Skin of body (tissue), 2 donors: ENCODE measurements around the gene BRD9. TPM values are rescaled to one million over a fixed set of nuclear protein-coding genes. Genes with fewer than 3 reads are reported as not detected.

Source experiments
- DNase-seq: peaks from one replicate; lab custom pipeline; 2025; lab: John Stamatoyannopoulos, UW
- total RNA-seq: library from RNA; depleted of rRNA; stranded (reverse); fragments of >200 nt; gene quantifications from one replicate; pipeline ENCODE4 v1.2.3, GENCODE V29; 2014

Gene BRD9
- total RNA-seq, 1 donor from 2014 or later: 33.9 TPM

DNA sequence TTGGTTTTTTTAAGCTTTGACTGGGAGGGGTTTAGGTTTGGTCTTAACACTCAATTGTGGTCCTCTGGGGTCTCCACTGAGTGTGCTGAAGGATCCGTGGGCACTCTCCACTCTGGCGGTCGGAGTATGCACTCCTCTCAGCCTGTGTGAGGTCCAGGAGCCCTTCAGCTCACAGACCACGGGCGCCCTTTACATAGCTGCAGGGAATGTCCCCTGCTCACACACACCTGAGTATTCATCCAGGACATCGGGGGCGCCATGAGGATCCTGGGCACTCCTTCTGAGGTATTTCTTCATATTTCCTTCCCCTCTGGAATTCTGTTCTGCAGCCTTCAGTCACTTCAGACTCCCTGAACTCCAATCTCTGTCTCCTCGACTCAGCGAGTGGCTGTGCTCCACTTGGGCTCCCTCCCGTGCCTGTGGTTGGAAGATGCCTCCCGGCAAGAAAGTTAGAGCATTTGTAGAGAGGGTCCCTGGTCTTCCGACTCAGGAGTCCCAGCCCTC, 12.6 kb upstream of the BRD9 start:
- DNase-seq: no peak

DNA sequence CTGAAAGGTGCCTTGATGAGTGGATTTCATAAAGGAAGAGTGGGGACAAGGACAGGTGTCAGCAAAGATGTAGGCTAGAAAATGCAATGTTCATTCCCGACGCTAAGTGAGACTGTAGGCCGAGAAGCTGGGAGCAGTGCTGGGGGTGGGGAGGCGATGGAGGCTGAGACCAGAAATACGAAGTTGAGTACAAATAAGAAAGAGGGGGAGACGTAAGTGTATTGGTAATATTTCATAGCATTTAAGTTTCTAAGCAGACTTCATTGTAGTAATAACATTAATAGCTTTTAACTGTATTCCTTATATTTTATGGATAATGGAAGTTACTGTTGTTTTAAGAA, 11.1 kb upstream of the BRD9 start:
- DNase-seq: no peak

DNA sequence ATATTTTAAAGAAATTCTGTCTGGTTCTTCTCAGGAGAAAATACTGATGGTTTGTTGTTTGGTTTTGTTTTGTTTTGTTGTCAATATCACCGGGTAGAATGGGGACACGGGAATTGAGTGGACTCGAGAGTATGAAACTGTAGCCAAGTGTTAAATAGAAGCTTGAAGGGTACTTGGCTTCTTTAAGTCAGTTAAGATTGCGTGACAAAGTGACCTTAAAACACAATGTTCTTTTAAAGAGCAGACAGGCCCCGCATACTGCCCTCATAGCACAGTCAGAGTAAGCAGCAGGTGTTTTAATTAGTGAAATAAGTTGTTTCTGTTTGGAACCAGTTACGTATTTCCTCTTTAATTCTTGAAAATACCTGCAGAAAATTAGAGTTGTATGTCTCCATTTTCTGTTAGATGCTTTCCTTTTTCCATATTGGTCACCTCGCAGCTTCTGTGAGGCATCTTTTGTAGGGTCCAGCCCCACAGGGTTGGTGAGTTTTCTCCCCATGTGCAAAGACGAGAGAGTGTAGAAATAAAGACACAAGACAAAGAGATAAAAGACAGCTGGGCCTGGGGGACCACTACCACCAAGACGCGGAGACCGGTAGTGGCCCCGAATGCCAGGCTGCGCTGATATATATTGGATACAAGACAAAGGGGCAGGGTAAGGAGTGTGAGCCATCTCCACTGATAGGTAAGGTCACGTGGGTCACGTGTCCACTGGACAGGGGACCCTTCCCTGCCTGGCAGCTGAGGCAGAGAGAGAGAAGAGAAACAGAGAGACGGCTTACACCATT, 9.7 kb upstream of the BRD9 start:
- no peak for DNase-seq

DNA sequence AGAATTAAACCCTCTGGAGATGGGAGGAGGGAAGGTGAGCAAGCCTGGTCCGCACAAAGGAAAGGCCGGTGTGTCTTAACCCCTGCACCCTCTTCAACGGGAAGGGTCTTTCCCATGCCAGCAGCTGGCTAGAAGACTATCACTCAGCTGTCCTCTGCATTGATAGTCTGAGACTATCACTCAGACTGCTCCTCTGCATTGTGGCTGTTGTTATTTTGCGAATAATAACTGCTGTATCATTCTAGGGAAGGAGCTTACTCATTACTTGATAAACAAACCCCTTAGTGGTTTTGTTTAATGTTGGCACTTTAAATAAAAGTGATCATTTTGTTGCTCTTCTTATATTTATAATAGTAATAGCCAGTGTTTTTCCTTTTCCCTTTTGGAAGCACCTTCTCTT, 8.2 kb upstream of the BRD9 start:
- no peak for DNase-seq

DNA sequence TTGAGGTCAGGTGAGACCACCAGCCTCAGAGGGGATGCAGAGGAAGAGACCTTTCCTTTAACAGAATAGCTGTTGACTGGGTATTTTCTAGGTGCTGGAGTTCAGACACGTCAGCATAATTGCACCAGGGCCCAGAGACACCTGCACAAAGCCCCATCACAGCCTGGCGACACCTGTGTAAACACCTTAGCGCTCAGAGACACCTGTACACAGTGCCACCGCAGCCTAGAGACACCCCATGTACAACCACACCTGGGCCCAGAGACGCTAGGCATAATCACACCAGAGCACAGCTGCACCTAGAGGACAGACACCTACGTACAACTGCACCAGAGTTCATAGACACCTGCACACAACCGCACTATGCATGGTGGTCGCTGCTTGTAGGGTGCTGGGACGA, 1.1 kb upstream of the BRD9 start:
- no peak for DNase-seq

DNA sequence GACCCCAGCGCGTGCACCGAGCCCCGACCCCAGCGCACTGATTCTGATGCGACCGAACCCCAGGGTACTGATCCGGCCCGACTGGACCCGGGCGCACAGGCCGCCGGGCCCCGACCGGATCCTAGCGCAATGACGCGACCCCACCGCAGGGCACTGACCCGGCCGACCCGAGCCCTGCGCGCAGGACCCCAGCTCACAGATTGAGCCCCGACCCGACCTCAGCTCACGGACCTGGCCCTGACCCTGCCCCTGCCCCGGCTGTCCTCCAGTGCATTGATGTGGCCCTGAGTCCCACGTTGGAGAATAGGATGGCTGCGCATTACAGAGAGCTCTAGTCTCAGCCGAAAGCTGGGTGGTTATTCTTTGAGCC, 521 bp upstream of the BRD9 start:
- DNase-seq: no peak

DNA sequence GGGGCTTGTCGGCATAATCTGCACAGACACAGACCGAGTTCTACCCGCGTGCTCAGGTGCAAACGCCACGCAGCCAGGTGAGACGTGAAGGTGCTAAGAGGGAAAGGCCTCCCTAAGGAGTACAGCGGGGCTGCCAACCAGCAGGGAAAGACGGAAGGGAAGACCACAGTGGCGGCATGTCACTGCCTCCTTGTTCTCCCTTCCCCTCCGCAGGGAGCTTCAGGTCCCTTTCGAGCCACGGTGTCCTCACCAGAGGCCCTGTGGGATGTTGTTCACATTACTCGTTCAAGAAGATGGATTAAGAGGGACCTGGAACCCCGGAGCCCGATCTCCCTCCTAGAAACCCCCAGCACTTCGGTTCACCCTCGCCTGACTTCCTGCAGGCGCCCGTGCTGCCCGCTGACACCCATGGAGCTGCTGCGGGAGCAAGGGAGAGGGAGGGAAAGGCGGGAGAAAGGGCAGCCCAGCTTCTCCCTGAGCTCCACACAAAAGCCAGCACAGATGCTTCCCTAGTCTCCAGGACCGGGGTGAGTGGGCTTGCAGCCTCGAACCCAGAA, 686 bp downstream of the BRD9 start:
- DNase-seq: no peak

DNA sequence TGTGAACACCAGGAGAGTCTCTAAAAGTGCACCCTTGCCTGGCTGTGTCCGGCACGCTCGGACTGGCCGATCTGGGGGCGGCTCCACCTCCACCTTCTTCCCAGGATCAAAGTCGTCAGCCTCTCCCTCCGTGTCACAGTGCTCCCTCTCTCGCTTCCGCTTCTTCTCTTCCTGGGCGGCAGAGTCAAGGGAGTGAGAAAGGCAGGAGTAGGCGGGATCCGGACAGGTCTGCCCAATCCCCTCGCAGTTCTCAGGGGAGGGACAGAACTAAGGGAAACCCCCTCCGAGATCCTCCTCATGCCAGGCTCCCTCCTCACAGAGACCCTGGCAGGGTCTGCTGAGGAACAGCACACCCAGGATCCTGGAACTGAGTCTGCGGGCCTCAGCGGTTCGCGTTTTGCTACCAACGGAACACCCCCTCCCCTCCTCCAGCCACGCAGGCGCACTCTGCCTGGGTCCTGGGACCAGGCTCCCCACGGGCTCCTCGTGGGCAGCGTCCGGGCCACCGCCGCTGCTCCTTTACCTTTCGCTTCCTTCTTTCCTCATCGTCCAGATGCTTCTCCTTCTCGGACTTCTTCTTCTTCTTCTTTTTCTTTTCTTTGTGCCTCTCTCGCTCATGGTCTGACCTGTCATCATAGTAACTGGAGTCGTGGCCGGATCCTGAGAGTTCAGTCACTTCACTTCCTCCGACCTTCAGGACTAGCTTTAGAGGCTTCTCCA, 1.3 kb downstream of the BRD9 start:
- no peak for DNase-seq

DNA sequence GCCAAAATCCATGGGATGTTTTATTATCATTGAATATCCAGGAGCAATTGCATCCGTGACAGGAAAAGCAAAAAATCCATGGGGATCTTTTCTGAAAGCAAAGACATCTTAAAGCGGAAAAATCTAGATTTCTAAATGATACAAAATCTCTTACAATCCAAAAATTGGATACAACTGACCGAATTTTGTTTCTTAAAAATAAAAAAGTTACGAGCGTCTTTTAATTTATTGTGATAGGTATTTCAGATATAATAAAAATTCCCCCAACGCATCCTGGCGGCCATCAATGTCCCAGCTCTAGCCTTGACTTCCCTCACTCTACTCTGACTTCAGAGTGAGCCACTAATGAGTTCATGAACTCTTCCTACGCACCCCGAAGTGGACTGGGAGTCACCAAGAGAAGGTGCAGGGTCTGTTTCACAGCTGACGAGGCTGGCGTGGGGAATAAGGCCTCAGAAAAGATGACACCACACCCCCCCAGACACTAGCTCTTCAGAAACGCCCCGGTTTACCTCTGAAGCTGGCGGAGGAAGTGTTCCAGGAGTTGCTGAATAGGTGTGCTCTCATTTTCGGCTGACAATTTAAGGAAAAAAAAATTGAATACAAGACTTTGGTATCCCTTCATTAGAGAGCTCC, 3.4 kb downstream of the BRD9 start:
- DNase-seq: no peak

DNA sequence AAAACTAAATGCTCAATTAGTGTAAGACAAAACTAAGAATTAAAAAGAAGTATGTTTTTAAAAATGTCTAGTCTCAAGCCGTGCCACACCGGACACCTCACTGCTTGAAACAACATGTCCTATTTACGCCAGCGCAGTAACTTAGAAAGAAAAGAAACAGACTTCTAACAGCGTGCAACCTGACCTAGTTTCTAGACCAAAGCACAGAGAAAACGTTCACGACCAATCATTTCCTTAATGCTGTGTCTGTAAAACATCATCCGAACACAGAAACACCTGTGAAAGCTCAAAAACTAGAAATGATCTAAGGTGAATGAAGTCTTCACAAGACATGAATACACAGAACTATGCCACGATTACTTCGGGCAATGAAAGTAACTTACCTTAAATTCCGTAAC, 4.0 kb downstream of the BRD9 start:
- no peak for DNase-seq

DNA sequence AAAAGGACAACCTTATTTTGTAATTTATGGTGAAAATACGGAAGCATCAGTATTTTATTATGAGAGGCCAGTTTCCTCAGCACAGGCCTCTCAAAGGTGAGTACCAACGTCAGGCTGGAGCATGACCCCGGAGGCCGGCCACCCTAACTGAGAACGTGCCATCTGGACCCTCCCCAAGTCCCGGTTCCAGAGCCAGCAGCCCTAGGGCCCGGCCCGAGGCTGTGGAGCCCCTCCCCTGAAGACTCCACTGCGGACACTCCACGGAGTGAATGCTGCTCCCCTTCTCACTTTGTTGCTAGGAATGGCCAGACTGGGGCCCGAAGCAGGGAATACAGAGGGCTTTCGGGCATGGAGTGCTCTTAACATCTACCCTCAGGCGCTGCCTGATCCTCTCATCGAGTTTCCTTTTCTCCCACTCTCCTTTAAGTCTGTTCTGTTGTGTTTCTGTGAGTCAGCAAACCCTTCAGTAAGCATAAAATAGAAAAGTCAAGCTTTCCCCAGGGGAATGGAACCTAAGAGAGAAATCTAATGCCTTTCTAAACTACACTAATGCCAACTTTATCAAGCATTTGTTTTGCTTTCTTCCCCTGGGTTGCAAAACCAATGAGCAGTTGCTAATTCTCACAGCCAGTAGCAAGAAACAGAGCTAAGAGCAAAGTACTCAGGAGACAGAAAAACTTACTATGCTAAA, 4.5 kb downstream of the BRD9 start:
- no peak for DNase-seq

DNA sequence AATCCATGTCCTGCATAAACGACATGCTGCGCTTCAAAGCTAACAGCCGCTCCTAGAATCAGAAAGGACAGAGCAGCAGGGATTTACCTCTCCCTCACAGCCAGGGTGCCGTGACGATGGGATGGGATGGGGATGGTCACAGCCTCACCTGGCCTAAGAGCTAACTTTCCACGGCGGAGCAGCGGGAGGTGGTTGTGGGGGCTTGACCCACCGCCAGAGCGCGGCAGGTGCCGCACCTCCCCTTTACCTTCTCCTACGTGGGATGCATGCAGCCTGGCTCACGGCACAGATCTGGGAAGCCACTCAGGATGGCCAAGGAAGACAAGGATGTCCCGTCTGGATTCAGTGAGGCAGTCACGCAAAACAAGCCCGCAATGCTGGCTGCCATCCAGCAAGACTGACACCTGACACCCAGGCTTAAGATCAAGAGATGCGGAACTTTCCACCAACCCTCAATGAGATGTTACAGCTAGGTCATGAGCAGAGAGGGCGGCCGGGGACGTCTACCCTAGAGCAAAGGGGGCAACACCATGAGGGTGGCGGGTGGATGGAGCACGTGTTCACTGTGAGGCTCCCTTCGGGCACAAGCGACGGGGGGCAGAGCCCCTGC, 5.8 kb downstream of the BRD9 start:
- DNase-seq: no peak

DNA sequence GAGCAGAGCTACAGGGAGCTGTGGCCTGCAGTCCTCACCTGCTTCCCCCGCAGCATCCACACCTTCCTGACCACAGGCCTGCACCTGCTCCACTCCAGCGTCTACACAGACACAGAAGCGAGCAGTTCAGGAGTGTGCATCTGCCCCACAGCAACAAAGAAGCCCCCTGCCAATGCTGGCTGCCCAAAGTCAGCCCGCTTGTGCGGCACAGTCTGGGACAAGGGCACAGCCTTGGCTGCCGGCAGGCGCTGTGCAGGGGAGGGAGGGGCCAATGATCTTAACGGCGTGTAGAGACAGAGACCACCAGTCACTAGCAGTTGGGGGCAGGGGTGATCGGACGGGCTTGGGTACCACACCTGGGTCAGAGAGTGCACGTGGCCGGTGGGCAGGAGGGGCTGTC, 6.6 kb downstream of the BRD9 start:
- DNase-seq: no peak

DNA sequence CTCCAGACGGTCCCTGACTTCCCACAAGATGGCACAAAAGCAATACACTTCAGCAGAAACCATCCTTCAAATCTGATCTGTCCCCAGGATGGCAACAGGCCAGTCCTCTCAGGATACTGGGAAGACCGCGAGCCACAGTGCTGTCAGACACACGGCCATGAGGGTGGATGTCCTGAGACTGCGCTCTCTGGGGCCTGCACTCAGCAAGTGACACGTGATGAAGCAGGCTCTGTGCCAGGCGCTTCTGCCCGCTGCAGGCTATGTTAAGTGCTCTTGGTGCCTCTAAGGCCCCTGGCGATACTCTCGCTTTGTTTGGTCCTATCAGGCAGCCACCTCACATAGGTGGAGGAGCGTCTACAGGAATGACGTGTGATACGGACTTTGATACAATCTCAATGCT, 7.1 kb downstream of the BRD9 start:
- no peak for DNase-seq

DNA sequence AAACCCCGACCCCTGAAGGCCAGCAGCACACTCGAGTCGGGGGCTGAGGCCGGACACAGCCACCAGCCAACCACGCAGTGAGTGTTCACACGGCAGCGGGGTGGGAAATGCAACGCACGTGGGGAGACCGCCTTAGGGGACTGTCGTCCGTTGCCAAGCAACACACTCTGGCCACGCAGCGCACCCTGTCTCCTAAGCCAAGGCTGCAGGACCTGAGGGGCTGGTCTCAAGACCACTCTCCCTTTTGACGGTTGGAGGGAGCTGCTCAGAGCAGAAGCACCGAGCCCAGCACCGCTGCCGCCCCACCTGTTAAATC, 7.5 kb downstream of the BRD9 start:
- no peak for DNase-seq

DNA sequence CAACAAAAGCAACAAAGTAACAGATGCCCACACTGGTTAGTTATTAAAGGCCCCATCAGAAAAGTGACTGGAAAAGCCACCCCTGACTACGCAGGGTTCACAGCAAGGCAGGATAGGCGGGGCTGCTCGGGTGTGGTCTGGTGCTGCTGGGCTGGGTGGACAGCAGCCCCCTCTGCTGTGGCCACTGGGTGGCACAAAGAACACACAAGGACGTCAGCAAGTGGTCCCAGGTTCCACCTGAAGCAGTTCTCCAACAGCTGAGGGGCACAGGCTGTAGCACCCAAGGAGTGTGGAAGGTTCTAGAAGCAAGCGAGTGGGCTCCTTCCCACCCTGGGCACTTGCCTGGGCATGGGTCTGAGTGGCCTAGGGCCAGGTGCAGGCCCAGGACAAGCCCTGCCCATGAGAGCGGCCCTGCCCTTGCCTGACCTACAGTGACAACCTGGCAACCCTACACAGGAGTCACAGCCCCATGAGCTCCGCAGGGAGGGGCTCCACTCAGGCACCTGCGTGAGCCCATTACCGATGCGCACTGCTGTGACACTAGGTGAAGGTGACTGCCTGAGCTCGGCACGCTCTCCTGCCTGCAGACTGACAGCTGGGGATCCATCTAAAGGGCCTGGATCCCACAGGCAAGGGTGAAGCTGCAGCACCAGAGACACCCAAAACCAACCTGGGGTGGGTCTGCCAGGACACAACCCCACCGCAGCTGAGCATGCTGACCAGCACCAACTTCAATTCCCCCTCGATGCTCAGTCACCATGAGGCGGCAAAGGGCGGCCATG, 8.1 kb downstream of the BRD9 start:
- no peak for DNase-seq

DNA sequence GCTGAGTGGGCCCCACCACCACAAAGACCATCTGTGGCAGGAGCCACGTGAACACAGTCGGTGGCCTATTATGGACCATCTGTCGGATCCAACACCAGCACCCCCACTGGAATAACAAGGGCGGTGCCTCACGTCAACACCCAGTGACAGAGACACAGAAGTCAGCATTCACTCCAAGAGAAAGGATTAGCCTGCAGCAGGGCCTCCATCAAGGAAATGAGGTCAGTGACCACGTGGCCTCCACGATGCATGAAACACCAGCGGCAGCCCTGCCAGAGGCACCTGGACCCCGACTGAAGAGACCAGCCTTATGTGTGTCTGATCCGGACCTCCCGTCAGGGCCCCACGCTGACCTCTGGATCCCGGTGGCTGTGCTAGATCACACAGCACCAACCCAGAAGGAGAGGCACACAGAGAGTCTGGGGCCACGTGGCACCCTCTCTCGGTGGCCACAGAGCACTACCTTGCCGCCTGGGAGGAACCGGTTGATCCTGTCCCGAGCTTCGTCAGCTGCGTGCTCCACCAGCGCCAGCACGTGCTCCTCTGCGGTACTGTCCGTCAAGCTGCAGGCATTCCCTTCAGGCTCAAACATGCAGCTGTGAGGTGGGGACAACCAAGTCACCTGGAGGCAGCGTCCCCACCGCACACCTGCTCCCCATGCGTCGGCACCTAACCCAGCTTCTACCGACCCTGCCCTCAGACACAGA, 9.0 kb downstream of the BRD9 start:
- DNase-seq: no peak

DNA sequence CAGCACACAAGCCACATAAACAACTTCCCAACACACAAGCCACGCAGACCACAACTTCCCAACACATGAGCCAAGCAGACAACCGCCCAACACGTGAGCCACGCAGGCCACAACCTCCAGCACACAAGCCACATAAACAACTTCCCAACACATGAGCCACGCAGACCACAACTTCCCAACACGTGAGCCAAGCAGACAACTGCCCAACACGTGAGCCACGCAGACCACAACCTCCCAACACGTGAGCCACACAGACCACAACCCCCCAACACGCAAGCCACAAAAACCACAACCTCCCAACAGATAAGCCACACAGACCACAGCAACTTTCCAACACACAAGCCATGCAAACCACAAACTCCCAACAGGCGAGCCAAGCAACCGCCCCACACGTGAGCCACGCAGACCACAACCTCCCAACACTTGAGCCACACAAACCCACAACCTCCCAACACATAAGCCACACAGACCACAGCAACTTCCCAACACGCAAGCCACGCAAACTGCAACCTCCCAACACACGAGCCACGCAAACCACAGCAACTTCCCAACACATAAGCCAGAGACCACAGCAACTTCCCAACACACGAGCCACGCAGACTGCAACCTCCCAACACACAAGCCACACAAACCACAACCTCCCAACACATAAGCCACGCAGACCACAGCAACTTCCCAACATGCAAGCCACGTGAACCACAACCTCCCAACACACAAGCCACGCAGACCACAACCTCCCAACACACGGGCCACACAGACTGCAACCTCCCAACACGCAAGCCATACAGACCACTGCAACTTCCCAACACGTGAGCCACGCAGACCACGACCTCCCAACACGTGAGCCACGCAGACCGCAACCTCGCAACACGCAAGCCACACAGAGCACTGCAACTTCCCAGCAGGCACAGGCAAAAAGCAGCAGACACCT, 10.1 kb downstream of the BRD9 start:
- DNase-seq: no peak

DNA sequence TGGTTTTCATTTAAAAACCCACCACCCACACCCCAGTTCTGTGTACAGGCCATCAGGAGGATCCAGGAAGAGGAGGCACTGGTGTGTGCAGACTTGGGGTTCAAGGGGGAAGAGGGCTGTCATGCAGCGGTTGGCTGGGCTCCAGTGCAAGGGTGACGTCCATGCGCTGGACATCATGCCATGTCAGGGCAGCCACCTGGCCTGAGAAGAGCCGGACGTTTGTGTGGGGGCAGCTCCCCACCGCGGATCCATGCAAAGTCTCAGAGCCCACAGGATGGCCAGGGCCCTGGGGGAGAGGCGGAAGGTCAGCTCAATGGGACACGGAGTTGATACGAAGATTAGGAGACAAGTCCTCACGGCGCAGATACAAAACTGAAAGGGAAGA, 11.1 kb downstream of the BRD9 start:
- DNase-seq: no peak
